GM12865 (cell line): ENCODE data around the gene DNASE1L3.

ENCODE experiments used
- DNase-seq: peaks from one replicate; pipeline ENCODE4 v3.0.0; 2010; ENCODE audit warnings: low read depth
- H3K4me3 ChIP-seq: 2 replicates; pipeline ENCODE4 v1.5.1; 2011; ENCODE audit warnings: mild to moderate bottlenecking, low read depth, low read length, control low read depth
- TF ChIP-seq, protein P1 (sequence below): IDR thresholded peaks from 2 replicates; pipeline ENCODE4 v1.5.1; 2011; ENCODE audit warnings: low read length, control low read depth, low read depth, inconsistent platforms; ENCODE audit not compliant: insufficient read depth; ENCODE audit errors: missing control alignments

Gene DNASE1L3

DNA sequence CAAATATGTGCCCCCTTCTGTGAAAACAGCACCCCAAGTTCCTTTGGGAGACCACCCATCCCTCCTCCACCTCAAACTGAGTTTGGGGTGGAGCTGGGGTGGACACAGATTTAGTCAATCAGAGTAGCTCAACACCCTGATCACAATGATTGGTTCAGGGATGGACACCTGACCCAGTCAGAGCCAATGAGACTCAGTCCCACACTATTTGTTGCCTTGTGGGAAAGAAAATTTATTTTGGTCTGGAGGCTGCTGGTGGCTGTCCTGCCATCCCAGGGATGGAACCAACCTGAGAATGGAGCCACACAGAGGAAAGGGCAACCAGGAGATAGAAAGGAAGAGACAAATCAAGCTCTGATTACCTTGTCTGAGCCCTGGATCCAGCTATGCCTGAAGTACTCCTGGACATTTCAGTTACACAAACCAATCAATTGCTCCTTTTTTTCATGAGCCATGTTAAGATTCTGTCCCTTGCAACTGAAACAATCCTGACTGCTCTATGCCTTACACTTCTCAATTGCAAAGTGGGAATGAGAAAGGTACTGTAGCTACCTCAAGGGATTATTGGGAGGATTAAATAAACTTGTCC, 10.6 kb downstream of the DNASE1L3 start:
- peak; percentile 41 for DNase-seq
- TF ChIP-seq, protein P1, sequence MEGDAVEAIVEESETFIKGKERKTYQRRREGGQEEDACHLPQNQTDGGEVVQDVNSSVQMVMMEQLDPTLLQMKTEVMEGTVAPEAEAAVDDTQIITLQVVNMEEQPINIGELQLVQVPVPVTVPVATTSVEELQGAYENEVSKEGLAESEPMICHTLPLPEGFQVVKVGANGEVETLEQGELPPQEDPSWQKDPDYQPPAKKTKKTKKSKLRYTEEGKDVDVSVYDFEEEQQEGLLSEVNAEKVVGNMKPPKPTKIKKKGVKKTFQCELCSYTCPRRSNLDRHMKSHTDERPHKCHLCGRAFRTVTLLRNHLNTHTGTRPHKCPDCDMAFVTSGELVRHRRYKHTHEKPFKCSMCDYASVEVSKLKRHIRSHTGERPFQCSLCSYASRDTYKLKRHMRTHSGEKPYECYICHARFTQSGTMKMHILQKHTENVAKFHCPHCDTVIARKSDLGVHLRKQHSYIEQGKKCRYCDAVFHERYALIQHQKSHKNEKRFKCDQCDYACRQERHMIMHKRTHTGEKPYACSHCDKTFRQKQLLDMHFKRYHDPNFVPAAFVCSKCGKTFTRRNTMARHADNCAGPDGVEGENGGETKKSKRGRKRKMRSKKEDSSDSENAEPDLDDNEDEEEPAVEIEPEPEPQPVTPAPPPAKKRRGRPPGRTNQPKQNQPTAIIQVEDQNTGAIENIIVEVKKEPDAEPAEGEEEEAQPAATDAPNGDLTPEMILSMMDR: no peak
- H3K4me3 ChIP-seq: peak overlapping the region; percentile 28

DNA sequence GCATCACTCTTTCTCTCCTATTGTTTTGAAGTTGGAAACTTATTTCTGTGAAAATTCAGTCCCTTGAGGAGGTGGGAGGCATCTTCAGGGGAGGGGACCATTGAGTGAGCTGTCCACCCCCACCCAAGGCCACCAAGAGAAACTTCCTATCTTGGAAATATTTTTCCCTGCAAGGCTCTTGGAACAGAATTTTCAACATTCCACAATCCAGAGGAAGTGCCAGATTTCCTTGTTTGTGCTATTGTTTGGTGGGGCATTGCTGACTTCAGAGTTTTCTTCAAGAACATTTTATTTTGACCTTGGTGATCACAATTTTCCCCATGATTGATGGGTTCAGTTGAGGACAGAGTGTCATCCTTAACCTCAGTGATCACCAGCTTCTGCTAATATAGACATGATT, 12.0 kb downstream of the DNASE1L3 start:
- no peak for DNase-seq
- TF ChIP-seq, protein P1: no peak
- no peak overlapping the region for H3K4me3 ChIP-seq

- DNase-seq: no peak
- TF ChIP-seq, protein P1: no peak
These were observed 12.4 kb downstream of the DNASE1L3 start for GRCh38 chr3:58198362-58198761.

GRCh38 chr3:58197588-58197987, 13.2 kb downstream of the DNASE1L3 start:
- no peak for DNase-seq
- H3K4me3 ChIP-seq: no peak overlapping the region
- TF ChIP-seq, protein P1: no peak

More at GRCh38 chr3:58198362-58198761, 12.4 kb downstream of the DNASE1L3 start:
- H3K4me3 ChIP-seq: no peak overlapping the region

- H3K4me3 ChIP-seq: no peak overlapping the region
- DNase-seq: no peak
- TF ChIP-seq, protein P1: no peak
These were observed 16.9 kb downstream of the DNASE1L3 start for GRCh38 chr3:58193682-58194407.

- TF ChIP-seq, protein P1: no peak
- no peak overlapping the region for H3K4me3 ChIP-seq
These were observed 18.7 kb downstream of the DNASE1L3 start for GRCh38 chr3:58192069-58192468.

More at GRCh38 chr3:58192069-58192468, 18.7 kb downstream of the DNASE1L3 start:
- no peak for DNase-seq
